Measurements from ENCODE around the gene ISM1.

ISM1 gene

DNA sequence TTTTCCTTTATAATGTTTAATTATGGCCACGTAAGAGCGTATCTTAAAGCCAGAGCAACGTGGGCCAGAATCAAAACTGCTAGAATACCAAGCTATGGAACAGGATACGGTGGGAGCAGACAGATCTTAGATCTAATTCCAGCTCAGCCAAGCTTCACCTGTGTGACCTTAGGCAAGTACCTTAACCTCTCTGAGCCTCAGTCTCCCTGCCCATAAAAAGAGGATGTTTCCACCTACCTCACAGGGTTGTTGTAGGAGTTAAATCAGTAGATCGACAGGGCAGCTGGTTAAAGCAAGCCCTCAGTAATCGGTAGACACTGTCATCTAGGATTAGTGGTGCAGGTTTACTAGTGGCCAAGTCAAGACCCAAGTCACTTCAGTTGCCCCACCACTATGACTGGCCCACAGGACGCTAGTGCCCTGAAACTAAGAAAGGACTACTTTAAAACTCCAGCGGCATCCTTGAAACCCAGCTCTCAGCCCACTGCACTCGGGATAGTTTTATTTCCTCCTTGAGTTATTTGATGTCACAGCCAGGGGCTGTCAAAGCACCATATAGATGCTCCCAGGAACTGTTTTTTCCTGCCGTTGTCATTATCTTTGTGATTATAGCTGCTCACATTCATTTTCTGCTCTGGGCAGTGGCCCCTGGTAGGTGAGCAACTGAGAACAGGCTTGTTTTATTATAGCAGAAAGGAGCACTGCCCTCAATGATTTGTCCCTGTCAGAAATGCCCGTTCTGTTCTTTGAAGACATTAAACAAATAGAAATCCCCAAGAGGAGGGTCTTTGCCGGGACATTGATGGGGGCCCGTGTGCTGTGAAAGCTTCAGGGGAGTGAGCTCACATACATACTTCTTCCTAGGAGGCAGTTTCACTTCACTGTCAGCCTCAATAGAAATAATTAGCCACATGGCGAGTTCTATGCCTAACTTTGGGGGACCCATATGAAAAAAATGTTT is 63.1 kb downstream of the ISM1 start:
- no peak for DNase-seq (ENCODE audit: low spot score)

- no peak for DNase-seq (ENCODE audit: low spot score)
Observed at GRCh38 chr20:13284830-13285229, 63.8 kb downstream of the ISM1 start.

DNA sequence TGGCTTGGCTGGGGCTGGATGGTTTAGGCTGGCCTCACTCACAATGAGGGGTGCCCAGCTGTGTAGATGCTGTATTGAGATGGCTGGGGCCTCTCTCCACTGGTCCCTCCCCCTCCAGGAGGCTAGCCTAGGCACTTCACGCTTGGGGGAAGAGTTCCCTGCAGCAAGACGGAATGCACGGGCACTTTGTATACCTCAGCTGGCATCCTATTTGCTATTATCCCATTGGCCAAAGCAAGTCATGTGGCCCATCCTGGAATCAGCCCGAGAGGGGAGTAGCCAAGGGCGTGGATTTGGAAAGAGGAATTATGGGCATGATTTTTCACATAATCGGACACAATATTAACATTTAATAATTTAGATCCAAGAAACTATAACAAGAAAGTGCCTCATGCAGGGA is 64.3 kb downstream of the ISM1 start:
- DNase-seq (ENCODE audit: low spot score), result no peak

GRCh38 chr20:13286052-13286451 is 65.0 kb downstream of the ISM1 start:
- no peak for DNase-seq (ENCODE audit: low spot score)

GRCh38 chr20:13286607-13287006 is 65.5 kb downstream of the ISM1 start:
- DNase-seq (ENCODE audit: low spot score), result no peak

DNA sequence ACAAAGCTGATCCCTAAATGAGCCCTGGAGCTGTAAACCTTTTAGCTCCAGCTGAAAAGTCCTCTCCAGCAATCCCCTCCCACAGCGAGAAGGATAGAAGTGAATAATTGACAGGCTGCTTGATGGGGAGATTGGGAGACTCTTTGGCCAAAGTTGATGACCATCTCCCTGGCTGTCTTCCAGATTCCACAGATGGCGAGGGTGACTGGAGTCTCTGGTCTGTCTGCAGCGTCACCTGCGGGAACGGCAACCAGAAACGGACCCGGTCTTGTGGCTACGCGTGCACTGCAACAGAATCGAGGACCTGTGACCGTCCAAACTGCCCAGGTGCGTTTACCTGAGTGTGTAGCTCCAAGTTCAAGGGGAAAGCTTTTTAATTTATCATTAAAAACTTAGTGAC is 67.3 kb downstream of the ISM1 start:
- no peak for DNase-seq (ENCODE audit: low spot score)

DNA sequence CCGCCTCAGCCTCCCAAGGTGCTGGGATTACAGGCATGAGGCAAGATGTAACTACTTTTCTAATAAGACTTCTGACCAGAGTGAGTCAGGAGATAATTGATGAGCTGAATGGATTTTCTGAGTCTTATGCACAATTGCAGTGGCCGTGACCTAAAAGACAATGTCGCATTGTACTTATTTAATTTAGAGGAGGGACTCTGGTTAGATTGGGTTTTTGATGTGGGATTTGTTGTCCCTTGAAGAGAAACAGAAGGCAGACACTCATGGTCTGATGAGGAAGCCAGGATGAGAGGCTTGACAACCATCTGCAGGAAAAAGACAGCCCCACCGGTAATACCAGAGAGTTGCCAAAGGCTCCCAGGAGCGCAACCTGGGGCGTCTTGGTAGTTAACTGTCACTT is 68.0 kb downstream of the ISM1 start:
- DNase-seq (ENCODE audit: low spot score), result no peak

- no peak for DNase-seq (ENCODE audit: low spot score)
Observed at GRCh38 chr20:13290724-13291123, 69.7 kb downstream of the ISM1 start.

- no peak for DNase-seq (ENCODE audit: low spot score)
Observed at GRCh38 chr20:13291157-13291556, 70.1 kb downstream of the ISM1 start.

DNA sequence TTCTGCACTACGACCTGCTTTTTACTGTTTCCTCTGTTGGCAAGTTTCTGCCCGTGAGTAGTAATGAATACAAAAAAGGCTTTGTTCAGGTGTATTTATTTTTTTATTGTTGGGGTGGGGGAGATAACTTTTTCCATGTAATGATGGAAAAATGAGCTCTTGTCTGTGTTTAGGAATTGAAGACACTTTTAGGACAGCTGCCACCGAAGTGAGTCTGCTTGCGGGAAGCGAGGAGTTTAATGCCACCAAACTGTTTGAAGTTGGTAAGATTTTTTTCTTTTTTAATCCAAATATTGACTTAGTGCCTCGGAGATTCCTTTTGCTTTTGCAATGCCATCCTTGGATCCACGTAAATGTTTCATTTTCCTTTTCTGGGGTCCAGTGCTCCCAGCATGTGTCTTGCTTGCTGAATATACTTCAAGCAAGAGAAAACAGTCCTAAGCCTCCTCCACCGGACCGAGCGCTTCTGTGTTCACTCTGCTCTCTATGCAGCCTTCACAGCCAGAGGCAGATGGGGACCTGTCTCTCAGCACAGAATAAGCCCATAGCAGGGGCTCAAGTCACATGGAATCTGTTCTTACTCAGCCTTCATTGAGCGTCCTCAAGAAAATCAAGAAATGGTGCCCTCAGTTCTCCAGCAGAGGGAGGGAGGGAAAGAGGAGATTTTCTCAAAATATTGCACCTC is 71.3 kb downstream of the ISM1 start:
- DNase-seq (ENCODE audit: low spot score), result no peak

DNA sequence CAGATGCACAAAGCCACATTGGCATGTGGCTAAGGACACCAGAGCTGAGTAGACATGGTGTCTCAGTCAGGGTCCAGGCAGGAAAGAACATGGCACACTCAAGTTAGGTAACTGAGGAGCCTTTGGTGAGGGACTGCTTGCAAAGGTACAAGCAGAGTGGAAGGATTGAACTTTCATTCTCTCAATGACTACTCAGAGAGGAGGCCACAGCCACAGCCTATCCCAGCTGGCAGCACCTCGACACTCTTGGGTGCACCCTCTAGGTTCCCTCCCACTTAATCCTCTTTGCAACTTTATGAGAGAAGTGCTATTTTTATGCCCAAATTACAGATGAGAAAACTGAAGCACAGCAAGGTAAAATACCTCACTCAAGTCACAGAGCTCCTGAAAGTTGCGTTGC is 73.4 kb downstream of the ISM1 start:
- no peak for DNase-seq (ENCODE audit: low spot score)

- no peak for DNase-seq (ENCODE audit: low spot score)
Observed at GRCh38 chr20:13295637-13296036, 74.6 kb downstream of the ISM1 start.

GRCh38 chr20:13296070-13296469 is 75.0 kb downstream of the ISM1 start:
- no peak for DNase-seq (ENCODE audit: low spot score)

DNA sequence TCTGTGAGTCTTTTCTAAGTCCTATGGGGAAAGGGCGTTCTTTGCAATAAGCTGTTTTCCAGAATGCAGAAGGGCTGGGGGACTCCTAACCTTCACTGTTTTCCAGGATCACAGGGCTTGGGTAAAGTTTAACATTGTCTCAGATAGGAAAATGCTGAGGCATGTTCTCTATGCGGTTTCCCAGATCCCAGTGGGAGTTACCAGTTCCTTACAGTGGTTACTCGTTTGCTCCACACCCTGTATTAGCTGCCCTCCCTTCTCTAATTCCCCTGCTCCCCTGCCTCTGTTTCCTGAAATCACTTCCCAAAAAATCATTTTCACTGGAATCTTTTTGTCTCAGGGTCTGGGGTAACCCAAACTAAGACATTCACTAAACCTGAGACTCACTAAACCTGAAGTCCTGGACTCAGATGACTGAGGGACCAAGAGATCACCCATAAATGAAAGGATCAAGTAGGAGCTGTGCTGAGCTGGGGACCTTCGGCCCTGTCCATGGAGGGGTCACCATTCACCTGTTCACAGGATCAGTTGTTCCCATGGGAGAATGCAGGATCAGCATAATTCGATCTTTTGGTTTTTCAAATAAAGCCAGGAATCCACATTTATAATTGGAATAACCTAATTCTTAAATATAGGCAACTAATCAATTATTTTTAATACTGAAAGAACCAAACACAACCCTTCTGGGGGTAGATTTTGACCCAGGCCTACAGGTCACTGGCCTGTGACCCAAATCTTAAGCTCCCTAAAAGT is 76.2 kb downstream of the ISM1 start:
- DNase-seq (ENCODE audit: low spot score), result no peak

GRCh38 chr20:13298692-13299373 is 77.8 kb downstream of the ISM1 start:
- no peak for DNase-seq (ENCODE audit: low spot score)

DNA sequence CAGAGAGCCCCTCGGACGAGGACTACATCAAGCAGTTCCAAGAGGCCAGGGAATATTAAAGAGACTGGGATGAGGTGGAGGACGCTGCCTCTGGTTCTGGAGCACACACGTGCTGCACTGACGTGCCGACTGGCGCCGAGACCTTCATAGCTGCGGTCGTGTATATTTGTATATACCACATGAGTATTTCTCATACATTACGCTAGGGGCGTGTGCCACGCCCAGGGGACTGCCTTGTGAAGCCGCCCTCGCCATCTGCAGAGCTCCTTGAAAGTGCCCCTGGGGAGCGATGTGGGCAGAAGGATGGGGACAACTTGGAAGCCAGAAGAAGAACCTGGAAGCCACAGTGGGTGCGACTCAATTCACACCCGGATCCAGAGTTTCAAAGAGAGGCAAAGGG is 78.3 kb downstream of the ISM1 start:
- no peak for DNase-seq (ENCODE audit: low spot score)

DNA sequence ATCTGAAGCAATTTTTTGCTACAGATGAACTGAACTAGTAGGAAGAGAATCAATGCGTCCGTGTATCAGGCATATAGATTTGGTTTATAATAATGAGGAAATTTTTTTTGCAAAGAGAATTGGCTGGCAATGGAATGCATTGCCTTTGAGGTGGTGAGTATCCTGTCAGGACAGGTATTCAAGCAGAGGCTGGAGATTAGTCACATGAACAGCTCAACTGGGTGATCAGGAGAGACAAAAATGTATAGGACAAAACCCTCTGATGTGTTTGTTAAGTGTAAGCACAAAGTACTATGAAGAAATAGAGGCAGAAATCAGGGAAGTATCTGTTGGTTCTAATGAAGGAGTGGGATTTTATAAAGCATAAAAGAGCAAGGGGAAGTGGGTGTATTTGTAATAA is 80.5 kb downstream of the ISM1 start:
- DNase-seq (ENCODE audit: low spot score), result no peak

GRCh38 chr20:13302647-13303450 is 81.8 kb downstream of the ISM1 start:
- DNase-seq (ENCODE audit: low spot score), result peak; percentile 40

GRCh38 chr20:13305284-13305683 is 84.2 kb downstream of the ISM1 start:
- no peak for DNase-seq (ENCODE audit: low spot score)

DNA sequence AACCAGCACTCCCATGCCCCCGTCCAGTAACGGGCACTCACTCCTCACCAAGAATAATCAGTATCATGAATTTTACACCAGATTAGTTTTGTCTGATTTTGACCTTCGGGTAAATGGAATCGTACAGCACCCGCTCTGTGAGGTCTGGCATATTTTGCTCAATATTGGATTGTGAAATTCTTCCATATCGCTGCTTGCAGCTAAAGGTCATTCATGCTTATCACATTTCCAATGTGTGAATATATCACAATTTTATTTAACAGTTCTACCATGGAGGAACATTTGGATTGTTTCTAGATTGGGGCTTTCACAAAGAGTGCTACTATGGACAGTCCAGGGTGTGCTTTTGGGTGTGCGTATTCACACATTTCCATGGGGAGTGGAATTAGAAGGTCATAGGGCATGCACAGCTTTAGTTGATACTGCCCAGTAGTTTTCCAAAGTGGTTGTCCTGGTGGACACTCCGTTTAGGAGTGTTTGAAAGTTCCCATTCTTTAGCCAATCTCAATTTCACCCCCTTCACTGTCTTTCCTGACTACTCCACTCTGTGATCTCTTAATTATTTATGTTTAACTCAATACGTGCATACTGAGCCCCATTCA is 86.6 kb downstream of the ISM1 start:
- DNase-seq (ENCODE audit: low spot score), result no peak

GRCh38 chr20:13312300-13312699 is 91.2 kb downstream of the ISM1 start:
- no peak for DNase-seq (ENCODE audit: low spot score)
